ENCODE data around the gene COL15A1.

COL15A1 gene

GRCh38 chr9:99051406-99051805 lies 107.7 kb downstream of the COL15A1 start:
- Histone ChIP-seq H3K36me3 (ENCODE audit: control insufficient read depth in 1 of 2, insufficient read depth in 2 of 2, low read length in 2 of 2) (no peaks in the 10 kb centered on the region), H3K9me3 (ENCODE audit: control insufficient read depth in 1 of 2, low read length in 2 of 2) (no peaks in the 10 kb centered on the region), H3K27ac (ENCODE audit: low read depth, low read length) (no peak overlapping the region), H3K27me3 (ENCODE audit: control insufficient read depth in 1 of 2, insufficient read depth in 2 of 2, low read length in 2 of 2) (no peaks in the 10 kb centered on the region), H3K4me3 (ENCODE audit: low read depth in 1 of 2, low read length in 2 of 2) (no peak overlapping the region), H3K9ac (ENCODE audit: low read depth in 1 of 2, low read length in 2 of 2) (no peak overlapping the region), H3K4me1 (ENCODE audit: control insufficient read depth in 1 of 2, insufficient read depth in 2 of 2, low read length in 2 of 2) (peaks cover 0 to 13% of the 10 kb centered on the region in 2 donors)

DNA sequence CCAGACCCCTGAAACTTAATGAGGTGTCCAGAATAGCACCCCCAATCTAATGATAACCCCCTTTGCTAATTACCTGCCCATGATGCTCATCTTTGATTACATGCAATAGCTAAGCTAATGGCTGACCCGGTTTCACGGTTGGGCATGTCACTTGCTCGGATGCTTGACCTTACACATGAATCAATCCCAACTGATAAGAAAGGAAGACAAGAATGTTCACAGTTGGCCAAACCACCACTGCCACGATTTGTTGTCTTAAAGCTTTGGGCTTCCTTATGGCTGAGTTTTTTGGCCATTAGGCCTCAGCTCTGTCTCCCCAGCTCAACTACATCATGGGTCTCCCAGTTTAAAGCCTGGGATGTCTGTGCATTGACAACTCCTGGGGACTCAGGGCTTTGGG lies 108.1 kb downstream of the COL15A1 start:
- no peaks in the 10 kb centered on the region for H3K9me3 ChIP-seq (ENCODE audit: control insufficient read depth in 1 of 2, low read length in 2 of 2)
- H3K4me1 ChIP-seq (ENCODE audit: control insufficient read depth in 1 of 2, insufficient read depth in 2 of 2, low read length in 2 of 2), result peaks cover 0 to 13% of the 10 kb centered on the region in 2 donors
- no peaks in the 10 kb centered on the region for H3K27me3 ChIP-seq (ENCODE audit: control insufficient read depth in 1 of 2, insufficient read depth in 2 of 2, low read length in 2 of 2)
- no peak overlapping the region for H3K27ac ChIP-seq (ENCODE audit: low read depth, low read length)
- no peaks in the 10 kb centered on the region for H3K36me3 ChIP-seq (ENCODE audit: control insufficient read depth in 1 of 2, insufficient read depth in 2 of 2, low read length in 2 of 2)
- no peak overlapping the region for H3K4me3 ChIP-seq (ENCODE audit: low read depth in 1 of 2, low read length in 2 of 2)
- no peak overlapping the region for H3K9ac ChIP-seq (ENCODE audit: low read depth in 1 of 2, low read length in 2 of 2)

GRCh38 chr9:99052815-99053715 lies 109.4 kb downstream of the COL15A1 start:
- Histone ChIP-seq H3K36me3 (ENCODE audit: control insufficient read depth in 1 of 2, insufficient read depth in 2 of 2, low read length in 2 of 2) (no peaks in the 10 kb centered on the region), H3K27ac (ENCODE audit: low read depth, low read length) (no peak overlapping the region), H3K9ac (ENCODE audit: low read depth in 1 of 2, low read length in 2 of 2) (no peak overlapping the region), H3K9me3 (ENCODE audit: control insufficient read depth in 1 of 2, low read length in 2 of 2) (no peaks in the 10 kb centered on the region), H3K27me3 (ENCODE audit: control insufficient read depth in 1 of 2, insufficient read depth in 2 of 2, low read length in 2 of 2) (no peaks in the 10 kb centered on the region), H3K4me3 (ENCODE audit: low read depth in 1 of 2, low read length in 2 of 2) (no peak overlapping the region), H3K4me1 (ENCODE audit: control insufficient read depth in 1 of 2, insufficient read depth in 2 of 2, low read length in 2 of 2) (peaks cover 0 to 20% of the 10 kb centered on the region in 2 donors)

DNA sequence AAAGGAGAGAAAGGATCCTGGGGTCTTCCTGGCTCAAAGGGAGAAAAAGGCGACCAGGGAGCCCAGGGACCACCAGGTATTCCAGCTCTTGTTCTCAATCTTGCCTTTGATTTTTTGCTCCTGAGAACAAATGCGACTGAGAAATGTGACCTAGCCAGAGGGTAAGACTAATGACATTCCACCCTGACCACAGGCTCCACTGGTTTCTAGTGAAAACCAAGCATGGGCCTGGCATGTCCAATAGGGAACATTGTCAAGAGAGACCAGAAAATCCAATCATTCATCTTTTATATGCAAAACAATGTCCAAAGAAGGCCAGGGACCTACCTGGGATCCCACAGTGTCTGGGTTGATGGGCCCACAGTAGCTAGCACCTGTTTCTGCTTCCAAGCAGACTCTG lies 110.9 kb downstream of the COL15A1 start:
- no peaks in the 10 kb centered on the region for H3K9me3 ChIP-seq (ENCODE audit: control insufficient read depth in 1 of 2, low read length in 2 of 2)
- peaks cover 0 to 30% of the 10 kb centered on the region in 2 donors for H3K4me1 ChIP-seq (ENCODE audit: control insufficient read depth in 1 of 2, insufficient read depth in 2 of 2, low read length in 2 of 2)
- no peaks in the 10 kb centered on the region for H3K27me3 ChIP-seq (ENCODE audit: control insufficient read depth in 1 of 2, insufficient read depth in 2 of 2, low read length in 2 of 2)
- H3K4me3 ChIP-seq (ENCODE audit: low read depth in 1 of 2, low read length in 2 of 2), result no peak overlapping the region
- no peak overlapping the region for H3K9ac ChIP-seq (ENCODE audit: low read depth in 1 of 2, low read length in 2 of 2)
- H3K27ac ChIP-seq (ENCODE audit: low read depth, low read length), result no peak overlapping the region
- no peaks in the 10 kb centered on the region for H3K36me3 ChIP-seq (ENCODE audit: control insufficient read depth in 1 of 2, insufficient read depth in 2 of 2, low read length in 2 of 2)

- Histone ChIP-seq H3K9me3 (ENCODE audit: control insufficient read depth in 1 of 2, low read length in 2 of 2) (no peaks in the 10 kb centered on the region), H3K27ac (ENCODE audit: low read depth, low read length) (no peak overlapping the region), H3K36me3 (ENCODE audit: control insufficient read depth in 1 of 2, insufficient read depth in 2 of 2, low read length in 2 of 2) (no peaks in the 10 kb centered on the region), H3K4me3 (ENCODE audit: low read depth in 1 of 2, low read length in 2 of 2) (no peak overlapping the region), H3K9ac (ENCODE audit: low read depth in 1 of 2, low read length in 2 of 2) (no peak overlapping the region), H3K27me3 (ENCODE audit: control insufficient read depth in 1 of 2, insufficient read depth in 2 of 2, low read length in 2 of 2) (no peaks in the 10 kb centered on the region), H3K4me1 (ENCODE audit: control insufficient read depth in 1 of 2, insufficient read depth in 2 of 2, low read length in 2 of 2) (peaks cover 0 to 33% of the 10 kb centered on the region in 2 donors)
Measured at GRCh38 chr9:99055384-99055783, 111.7 kb downstream of the COL15A1 start.

- Histone ChIP-seq H3K4me1 (ENCODE audit: control insufficient read depth in 1 of 2, insufficient read depth in 2 of 2, low read length in 2 of 2) (peaks cover 0 to 33% of the 10 kb centered on the region in 2 donors), H3K36me3 (ENCODE audit: control insufficient read depth in 1 of 2, insufficient read depth in 2 of 2, low read length in 2 of 2) (no peaks in the 10 kb centered on the region), H3K27ac (ENCODE audit: low read depth, low read length) (no peak overlapping the region), H3K27me3 (ENCODE audit: control insufficient read depth in 1 of 2, insufficient read depth in 2 of 2, low read length in 2 of 2) (no peaks in the 10 kb centered on the region), H3K4me3 (ENCODE audit: low read depth in 1 of 2, low read length in 2 of 2) (no peak overlapping the region), H3K9ac (ENCODE audit: low read depth in 1 of 2, low read length in 2 of 2) (no peak overlapping the region), H3K9me3 (ENCODE audit: control insufficient read depth in 1 of 2, low read length in 2 of 2) (no peaks in the 10 kb centered on the region)
Measured at GRCh38 chr9:99056186-99056585, 112.5 kb downstream of the COL15A1 start.

GRCh38 chr9:99056886-99057664 lies 113.4 kb downstream of the COL15A1 start:
- no peaks in the 10 kb centered on the region for H3K9me3 ChIP-seq (ENCODE audit: control insufficient read depth in 1 of 2, low read length in 2 of 2)

DNA sequence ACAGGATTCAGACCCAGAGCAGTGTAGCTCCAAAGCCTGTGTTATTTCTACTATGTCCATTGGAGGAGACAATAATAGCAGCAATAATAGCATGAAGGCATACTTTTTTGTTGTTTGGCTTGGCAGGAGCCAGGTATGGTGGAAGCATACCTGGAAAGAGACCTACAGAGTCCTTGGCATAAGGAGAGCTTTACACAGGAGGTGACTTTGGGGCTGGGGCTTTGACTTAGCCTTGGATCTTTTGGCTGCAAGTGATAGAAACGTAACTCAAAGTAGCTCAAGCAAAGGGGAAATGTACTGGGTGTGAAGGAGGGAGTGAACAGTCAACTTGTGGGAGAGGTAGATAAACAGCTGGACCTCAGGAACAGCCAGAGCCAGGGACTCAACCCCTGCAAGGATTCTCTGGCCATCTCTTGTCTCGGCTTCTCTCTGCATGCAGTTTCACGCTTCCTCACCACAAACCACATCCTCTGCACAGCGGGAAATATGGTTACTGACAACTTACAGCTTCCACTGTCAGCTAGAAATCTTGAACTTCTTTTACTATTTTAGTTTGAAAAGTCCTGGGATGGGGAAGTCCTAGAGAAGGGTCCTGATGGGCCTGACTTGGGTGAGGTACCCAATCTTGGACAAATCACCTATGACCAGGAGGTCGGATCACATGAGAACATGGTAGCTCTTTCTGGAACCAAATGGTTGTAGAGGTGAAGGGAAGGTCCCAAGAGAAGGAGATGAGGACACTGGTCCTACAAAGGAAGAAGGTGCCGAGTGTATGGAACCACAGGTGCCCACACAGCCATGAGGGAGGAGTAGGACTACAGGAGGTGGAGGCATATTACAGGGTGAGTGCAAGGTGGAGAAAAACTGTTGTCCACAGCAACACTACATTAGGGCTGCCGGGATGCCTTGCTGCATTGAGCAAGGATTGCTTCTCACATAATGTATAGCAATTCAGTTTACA lies 114.2 kb downstream of the COL15A1 start:
- Histone ChIP-seq H3K9me3 (ENCODE audit: control insufficient read depth in 1 of 2, low read length in 2 of 2) (no peaks in the 10 kb centered on the region), H3K4me3 (ENCODE audit: low read depth in 1 of 2, low read length in 2 of 2) (peak overlapping the region in 1 of 2 donors; percentile 42), H3K27ac (ENCODE audit: low read depth, low read length) (peak overlapping the region; percentile 22), H3K4me1 (ENCODE audit: control insufficient read depth in 1 of 2, insufficient read depth in 2 of 2, low read length in 2 of 2) (peaks cover 0 to 26% of the 10 kb centered on the region in 2 donors), H3K9ac (ENCODE audit: low read depth in 1 of 2, low read length in 2 of 2) (no peak overlapping the region), H3K36me3 (ENCODE audit: control insufficient read depth in 1 of 2, insufficient read depth in 2 of 2, low read length in 2 of 2) (no peaks in the 10 kb centered on the region), H3K27me3 (ENCODE audit: control insufficient read depth in 1 of 2, insufficient read depth in 2 of 2, low read length in 2 of 2) (no peaks in the 10 kb centered on the region)

More at GRCh38 chr9:99056886-99057664, 113.4 kb downstream of the COL15A1 start:
- Histone ChIP-seq H3K9ac (ENCODE audit: low read depth in 1 of 2, low read length in 2 of 2) (no peak overlapping the region), H3K27me3 (ENCODE audit: control insufficient read depth in 1 of 2, insufficient read depth in 2 of 2, low read length in 2 of 2) (no peaks in the 10 kb centered on the region), H3K4me1 (ENCODE audit: control insufficient read depth in 1 of 2, insufficient read depth in 2 of 2, low read length in 2 of 2) (peaks cover 0 to 30% of the 10 kb centered on the region in 2 donors), H3K4me3 (ENCODE audit: low read depth in 1 of 2, low read length in 2 of 2) (no peak overlapping the region), H3K27ac (ENCODE audit: low read depth, low read length) (peak overlapping the region; percentile 22), H3K36me3 (ENCODE audit: control insufficient read depth in 1 of 2, insufficient read depth in 2 of 2, low read length in 2 of 2) (no peaks in the 10 kb centered on the region)

- no peak overlapping the region for H3K4me3 ChIP-seq (ENCODE audit: low read depth in 1 of 2, low read length in 2 of 2)
- no peak overlapping the region for H3K9ac ChIP-seq (ENCODE audit: low read depth in 1 of 2, low read length in 2 of 2)
- no peaks in the 10 kb centered on the region for H3K36me3 ChIP-seq (ENCODE audit: control insufficient read depth in 1 of 2, insufficient read depth in 2 of 2, low read length in 2 of 2)
- H3K27me3 ChIP-seq (ENCODE audit: control insufficient read depth in 1 of 2, insufficient read depth in 2 of 2, low read length in 2 of 2), result no peaks in the 10 kb centered on the region
- H3K27ac ChIP-seq (ENCODE audit: low read depth, low read length), result peak overlapping the region; percentile 20
- H3K9me3 ChIP-seq (ENCODE audit: control insufficient read depth in 1 of 2, low read length in 2 of 2), result no peaks in the 10 kb centered on the region
- peaks cover 8 to 20% of the 10 kb centered on the region in 2 donors for H3K4me1 ChIP-seq (ENCODE audit: control insufficient read depth in 1 of 2, insufficient read depth in 2 of 2, low read length in 2 of 2)
Measured at GRCh38 chr9:99058964-99059921, 115.5 kb downstream of the COL15A1 start.

All from duodenal mucosa (tissue), 2 donors.